Glutamatergic neuron (in vitro differentiated cells): Measurements from ENCODE around the gene BACE2. TPM values are rescaled to one million over a fixed set of nuclear protein-coding genes. Genes with fewer than 3 reads are reported as not detected.

ENCODE experiments used
- DNase-seq: peaks from one replicate; pipeline ENCODE4 v3.0.0; 2022
- H3K27ac Mint-ChIP-seq: one replicate; pipeline ENCODE4 v1.8.0; 2020; ENCODE audit warnings: mild to moderate bottlenecking, mixed read lengths, inconsistent platforms; ENCODE audit not compliant: unreplicated experiment
- H3K27me3 Mint-ChIP-seq: one replicate; pipeline ENCODE4 v1.8.0; 2020; ENCODE audit warnings: mild to moderate bottlenecking, moderate library complexity, mixed read lengths, inconsistent platforms; ENCODE audit not compliant: unreplicated experiment
- H3K36me3 Mint-ChIP-seq: one replicate; pipeline ENCODE4 v1.8.0; 2020; ENCODE audit warnings: mild to moderate bottlenecking, mixed read lengths, inconsistent platforms; ENCODE audit not compliant: unreplicated experiment
- H3K4me1 Mint-ChIP-seq: one replicate; pipeline ENCODE4 v1.8.0; 2020; ENCODE audit warnings: mild to moderate bottlenecking, low read depth, mixed read lengths, inconsistent platforms; ENCODE audit not compliant: unreplicated experiment
- H3K4me3 Mint-ChIP-seq: one replicate; pipeline ENCODE4 v1.8.0; 2020; ENCODE audit warnings: mild to moderate bottlenecking, mixed read lengths, inconsistent platforms; ENCODE audit not compliant: unreplicated experiment
- H3K9me3 Mint-ChIP-seq: one replicate; pipeline ENCODE4 v1.8.0; 2020; ENCODE audit warnings: mild to moderate bottlenecking, moderate library complexity, mixed read lengths, inconsistent platforms; ENCODE audit not compliant: unreplicated experiment
- total RNA-seq: library from RNA; stranded (reverse); fragmentation: NEBNext Ultra II Directional; extraction: Animal tissue kit (Norgen Biotek cat#: 25700); gene quantifications from one replicate; pipeline ENCODE4 v1.2.1, GENCODE V29; 2021; ENCODE audit not compliant: unreplicated experiment
- TF ChIP-seq, protein P1 (sequence below): fragments of 200-600 bp; sonication (generic); IDR thresholded peaks from one replicate; pipeline ENCODE4 v1.5.0; 2021; ENCODE audit not compliant: partially characterized antibody, unreplicated experiment

Gene BACE2
- total RNA-seq, 1 donor from 2014 or later = not detected

DNA sequence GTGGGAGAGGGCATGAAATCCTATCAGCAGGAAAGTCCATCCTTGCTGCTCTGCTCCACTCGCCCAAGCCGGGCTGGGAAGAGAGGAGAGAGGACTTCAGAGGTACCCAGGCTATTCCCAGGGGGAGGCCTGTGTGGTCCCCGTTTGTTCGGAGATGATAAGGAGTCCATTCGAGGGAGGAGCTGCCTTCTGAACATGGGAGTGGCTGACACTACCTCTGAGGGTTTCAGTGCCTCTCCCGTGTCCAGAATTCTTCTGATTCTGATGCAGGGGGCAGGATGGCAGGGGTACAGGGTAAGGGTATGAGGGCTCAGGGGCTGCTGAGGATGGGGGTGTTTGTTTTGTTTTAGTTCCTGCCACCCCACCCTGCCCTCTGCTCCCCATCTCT is 40.4 kb downstream of the BACE2 start:
- no peak for DNase-seq
- Mint-ChIP-seq H3K36me3 (no peaks in the 10 kb centered on the region), H3K27ac (no peak overlapping the region), H3K9me3 (peaks cover 6% of the 10 kb centered on the region), H3K27me3 (peaks cover 3% of the 10 kb centered on the region), H3K4me1 (peaks cover 9% of the 10 kb centered on the region), H3K4me3 (no peak overlapping the region)
- TF ChIP-seq, protein P1, sequence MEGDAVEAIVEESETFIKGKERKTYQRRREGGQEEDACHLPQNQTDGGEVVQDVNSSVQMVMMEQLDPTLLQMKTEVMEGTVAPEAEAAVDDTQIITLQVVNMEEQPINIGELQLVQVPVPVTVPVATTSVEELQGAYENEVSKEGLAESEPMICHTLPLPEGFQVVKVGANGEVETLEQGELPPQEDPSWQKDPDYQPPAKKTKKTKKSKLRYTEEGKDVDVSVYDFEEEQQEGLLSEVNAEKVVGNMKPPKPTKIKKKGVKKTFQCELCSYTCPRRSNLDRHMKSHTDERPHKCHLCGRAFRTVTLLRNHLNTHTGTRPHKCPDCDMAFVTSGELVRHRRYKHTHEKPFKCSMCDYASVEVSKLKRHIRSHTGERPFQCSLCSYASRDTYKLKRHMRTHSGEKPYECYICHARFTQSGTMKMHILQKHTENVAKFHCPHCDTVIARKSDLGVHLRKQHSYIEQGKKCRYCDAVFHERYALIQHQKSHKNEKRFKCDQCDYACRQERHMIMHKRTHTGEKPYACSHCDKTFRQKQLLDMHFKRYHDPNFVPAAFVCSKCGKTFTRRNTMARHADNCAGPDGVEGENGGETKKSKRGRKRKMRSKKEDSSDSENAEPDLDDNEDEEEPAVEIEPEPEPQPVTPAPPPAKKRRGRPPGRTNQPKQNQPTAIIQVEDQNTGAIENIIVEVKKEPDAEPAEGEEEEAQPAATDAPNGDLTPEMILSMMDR = no peak

DNA sequence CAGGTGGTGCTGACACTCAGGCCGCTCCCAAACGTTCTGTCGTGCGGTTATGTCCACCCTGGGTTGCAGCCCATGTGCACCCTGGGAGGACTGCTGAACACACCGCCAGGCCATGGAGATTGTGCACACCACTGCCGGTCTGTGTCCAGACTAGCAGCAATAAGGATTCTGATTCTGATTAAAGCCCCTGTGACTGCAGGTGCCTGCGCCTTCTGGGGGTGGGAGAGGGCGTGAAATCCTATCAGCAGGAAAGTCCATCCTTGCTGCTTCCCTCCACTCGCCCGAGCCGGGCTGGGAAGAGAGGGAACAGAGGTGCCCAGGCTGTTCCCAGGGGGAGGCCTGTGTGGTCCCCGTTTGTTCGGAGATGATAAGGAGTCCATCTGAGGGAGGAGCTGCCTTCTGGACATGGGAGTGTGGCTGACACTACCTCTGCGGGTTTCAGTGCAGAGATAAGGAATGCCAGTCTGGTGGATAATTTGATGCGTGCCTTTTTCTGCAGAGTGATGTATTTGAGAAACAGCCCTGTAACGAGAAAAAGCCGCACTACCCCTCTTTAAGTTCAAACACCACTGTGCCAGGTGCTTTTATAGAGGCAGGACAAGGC is 41.2 kb downstream of the BACE2 start:
- peaks cover 3% of the 10 kb centered on the region for H3K27me3 Mint-ChIP-seq
- peaks cover 6% of the 10 kb centered on the region for H3K9me3 Mint-ChIP-seq
- DNase-seq = no peak
- H3K27ac Mint-ChIP-seq = no peak overlapping the region
- no peaks in the 10 kb centered on the region for H3K36me3 Mint-ChIP-seq
- TF ChIP-seq, protein P1 = no peak
- peaks cover 9% of the 10 kb centered on the region for H3K4me1 Mint-ChIP-seq
- no peak overlapping the region for H3K4me3 Mint-ChIP-seq

DNA sequence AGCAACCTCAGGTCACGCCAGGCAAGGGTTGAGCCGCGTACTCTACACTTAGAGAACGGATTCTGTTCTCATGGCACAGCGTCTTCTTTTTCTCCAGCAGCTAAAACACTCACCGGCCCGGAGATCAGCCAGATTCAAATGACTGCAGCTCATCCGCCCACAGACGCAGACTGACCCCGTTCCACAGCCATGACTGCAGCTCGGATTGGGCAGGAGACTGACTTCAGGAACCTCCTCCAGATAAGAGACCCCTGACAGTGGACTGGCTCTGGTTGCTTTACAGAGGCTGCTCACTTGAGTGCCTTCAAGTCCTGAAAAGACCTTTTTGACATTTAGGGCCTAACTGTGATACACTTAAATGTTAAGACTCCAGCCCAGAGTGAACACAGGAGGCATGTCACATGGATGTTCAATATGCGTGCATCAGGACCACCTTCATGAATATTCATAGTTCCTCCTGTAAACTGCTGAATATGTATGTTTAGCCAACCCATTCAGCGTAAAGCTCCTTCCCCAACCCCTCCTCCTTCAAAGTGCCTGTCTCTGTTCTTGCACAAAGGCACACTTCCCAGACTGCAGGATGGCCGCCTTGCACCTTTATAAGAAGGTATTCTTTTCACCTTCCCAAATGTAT is 42.6 kb downstream of the BACE2 start:
- no peak overlapping the region for H3K4me3 Mint-ChIP-seq
- H3K36me3 Mint-ChIP-seq = no peaks in the 10 kb centered on the region
- H3K4me1 Mint-ChIP-seq = peaks cover 9% of the 10 kb centered on the region
- H3K27me3 Mint-ChIP-seq = peaks cover 3% of the 10 kb centered on the region
- H3K27ac Mint-ChIP-seq = no peak overlapping the region
- TF ChIP-seq, protein P1 = no peak
- peaks cover 6% of the 10 kb centered on the region for H3K9me3 Mint-ChIP-seq
- DNase-seq = no peak

DNA sequence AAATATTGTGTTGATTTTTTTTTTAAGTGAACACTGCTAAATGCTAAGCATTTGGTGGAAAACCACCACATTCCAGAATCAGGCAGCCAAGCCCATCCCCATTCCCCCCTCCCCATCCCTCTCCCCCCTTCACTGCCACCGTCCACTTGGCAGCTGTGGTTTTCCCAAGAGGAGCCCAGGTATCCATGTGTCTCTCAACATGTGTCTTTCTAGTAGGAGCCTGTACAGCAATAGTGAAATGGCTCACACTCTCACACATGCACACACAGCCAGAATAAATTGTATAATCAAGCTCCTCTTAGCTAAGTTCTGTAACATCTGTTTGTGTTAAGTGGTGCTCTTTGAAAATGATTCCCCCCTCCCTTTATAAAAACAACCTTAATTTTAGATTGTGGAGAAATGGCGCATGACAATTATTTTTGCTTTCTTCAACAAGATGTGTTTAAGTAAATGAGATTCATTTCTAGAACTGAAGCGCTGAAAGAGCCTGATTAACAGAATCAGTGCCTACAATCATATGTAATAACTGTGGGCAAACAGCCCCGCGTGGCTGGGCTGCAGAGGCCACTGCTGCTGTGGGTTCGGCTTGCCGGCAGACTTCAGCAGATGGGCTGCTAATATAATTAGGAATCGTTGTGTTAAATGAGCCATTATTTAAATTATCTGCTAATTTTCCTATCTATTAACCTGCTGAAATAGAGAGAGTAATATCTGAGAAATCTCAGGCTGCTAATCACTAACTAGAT is 43.3 kb downstream of the BACE2 start:
- H3K4me1 Mint-ChIP-seq = peaks cover 9% of the 10 kb centered on the region
- peaks cover 8% of the 10 kb centered on the region for H3K27me3 Mint-ChIP-seq
- H3K9me3 Mint-ChIP-seq = peaks cover 8% of the 10 kb centered on the region
- no peaks in the 10 kb centered on the region for H3K36me3 Mint-ChIP-seq
- TF ChIP-seq, protein P1 = no peak
- no peak overlapping the region for H3K4me3 Mint-ChIP-seq
- no peak overlapping the region for H3K27ac Mint-ChIP-seq
- DNase-seq = no peak

DNA sequence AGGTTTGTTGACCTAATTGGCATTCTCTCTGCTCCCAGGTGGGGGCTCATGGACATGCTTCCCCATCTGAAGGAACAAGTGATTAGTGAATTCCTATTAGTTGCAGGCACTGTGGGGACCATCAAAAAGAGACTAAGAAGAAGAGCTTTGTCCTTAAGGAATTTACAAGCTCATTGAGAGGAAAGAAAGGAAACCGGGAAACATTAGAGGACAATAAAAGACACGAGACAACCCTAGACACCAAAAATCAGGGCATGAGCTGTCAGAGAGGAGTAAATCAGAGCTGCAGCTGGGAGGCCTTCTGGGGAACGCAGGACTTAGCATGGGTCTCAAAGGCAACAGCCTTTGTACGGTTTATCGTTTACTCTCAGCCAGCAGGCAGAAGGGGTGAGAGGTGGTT is 45.1 kb downstream of the BACE2 start:
- no peak for DNase-seq
- Mint-ChIP-seq H3K36me3 (no peaks in the 10 kb centered on the region), H3K4me1 (peaks cover 9% of the 10 kb centered on the region), H3K4me3 (no peak overlapping the region), H3K27me3 (peaks cover 10% of the 10 kb centered on the region), H3K27ac (peak overlapping the region; percentile 42), H3K9me3 (peaks cover 8% of the 10 kb centered on the region)
- TF ChIP-seq, protein P1 = no peak
